HEK293 (cell line): ENCODE data around the gene CACHD1.

Experiments
- CTCF ChIA-PET: fragments of 350-600 bp; formaldehyde crosslinking; extraction: SDS; loops from one replicate; lab custom pipeline; 2021; ENCODE audit warnings: antibody characterized with exemption; lab: Yijun Ruan, JAX
- POLR2A ChIA-PET: fragments of 300-600 bp; formaldehyde crosslinking; extraction: SDS; loops from one replicate; lab custom pipeline; 2020; ENCODE audit warnings: antibody characterized with exemption, inconsistent platforms; lab: Yijun Ruan, JAX
- H3K27ac ChIP-seq: fragments of 200-500 bp; sonication (Bioruptor generic); 2 replicates; pipeline ENCODE4 v1.5.1; 2014; ENCODE audit warnings: low read depth, low read length, control low read depth, inconsistent platforms; ENCODE audit errors: extremely low read depth
- H3K36me3 ChIP-seq, 2 experiments: fragments of 200-500 bp in 1 of 2; sonication (Bioruptor generic) in 1 of 2; 1 replicate in 1 of 2; 2 replicates in 1 of 2; pipeline ENCODE4 v1.5.1; 2014 to 2017; ENCODE audit warnings: inconsistent platforms in 2 of 2, low read length in 2 of 2; ENCODE audit not compliant: control insufficient read depth in 2 of 2, insufficient read depth in 1 of 2
- H3K4me1 ChIP-seq: fragments of 200-500 bp; sonication (Bioruptor generic); 2 replicates; pipeline ENCODE4 v1.5.1; 2014; ENCODE audit warnings: mild to moderate bottlenecking, low read length, inconsistent platforms; ENCODE audit not compliant: control insufficient read depth, insufficient read depth
- H3K4me3 ChIP-seq: 2 replicates; pipeline ENCODE4 v1.5.1; 2011; ENCODE audit warnings: low read depth, mild to moderate bottlenecking, control low read depth, low read length, moderate library complexity
- H3K9me3 ChIP-seq: fragments of 200-500 bp; sonication (Bioruptor generic); 2 replicates; pipeline ENCODE4 v1.5.1; 2014; ENCODE audit warnings: low read depth, low read length, inconsistent platforms; ENCODE audit not compliant: control insufficient read depth, insufficient read depth
- KLF8 ChIP-seq: fragments of 450-650 bp; formaldehyde crosslinking; IDR thresholded peaks from 2 replicates; pipeline ENCODE4 v1.5.1; 2016; ENCODE audit warnings: missing biosample characterization, missing genetic modification characterization
- TRIM28 ChIP-seq: IDR thresholded peaks from 2 replicates; pipeline ENCODE4 v1.6.1; 2011; ENCODE audit warnings: low read length, control low read depth, borderline replicate concordance
- ZBTB17 ChIP-seq: fragments of 450-650 bp; formaldehyde crosslinking; IDR thresholded peaks from 2 replicates; pipeline ENCODE4 v1.5.1; 2016; ENCODE audit warnings: missing biosample characterization, missing genetic modification characterization
- ZNF132 ChIP-seq: fragments of 450-650 bp; formaldehyde crosslinking; IDR thresholded peaks from 2 replicates; pipeline ENCODE4 v1.5.1; 2017; ENCODE audit warnings: missing biosample characterization, missing genetic modification characterization, borderline replicate concordance
- ZNF140 ChIP-seq: fragments of 450-650 bp; formaldehyde crosslinking; IDR thresholded peaks from 2 replicates; pipeline ENCODE4 v1.5.1; 2016; ENCODE audit warnings: missing biosample characterization, missing genetic modification characterization
- ZNF157 ChIP-seq: fragments of 450-650 bp; formaldehyde crosslinking; IDR thresholded peaks from 2 replicates; pipeline ENCODE4 v1.5.1; 2016; ENCODE audit warnings: missing biosample characterization, missing genetic modification characterization
- ZNF2 ChIP-seq: fragments of 450-650 bp; formaldehyde crosslinking; IDR thresholded peaks from 2 replicates; pipeline ENCODE4 v1.5.1; 2016; ENCODE audit warnings: missing biosample characterization, missing genetic modification characterization
- ZNF223 ChIP-seq: fragments of 450-650 bp; formaldehyde crosslinking; IDR thresholded peaks from 2 replicates; pipeline ENCODE4 v1.5.1; 2016; ENCODE audit warnings: missing biosample characterization, missing genetic modification characterization
- ZNF248 ChIP-seq: fragments of 450-650 bp; formaldehyde crosslinking; IDR thresholded peaks from 2 replicates; pipeline ENCODE4 v1.5.1; 2017; ENCODE audit warnings: missing biosample characterization, missing genetic modification characterization
- ZNF354C ChIP-seq: fragments of 450-650 bp; formaldehyde crosslinking; IDR thresholded peaks from 2 replicates; pipeline ENCODE4 v1.5.1; 2016; ENCODE audit warnings: missing biosample characterization, missing genetic modification characterization, low read depth, borderline replicate concordance
- ZNF366 ChIP-seq: fragments of 450-650 bp; formaldehyde crosslinking; conservative IDR thresholded peaks from 2 replicates; pipeline ENCODE4 v1.5.1; 2016; ENCODE audit warnings: missing biosample characterization, missing genetic modification characterization
- ZNF404 ChIP-seq: fragments of 450-650 bp; formaldehyde crosslinking; IDR thresholded peaks from 2 replicates; pipeline ENCODE4 v1.5.1; 2017; ENCODE audit warnings: missing biosample characterization, missing genetic modification characterization
- ZNF426 ChIP-seq: fragments of 450-650 bp; formaldehyde crosslinking; IDR thresholded peaks from 2 replicates; pipeline ENCODE4 v1.5.1; 2017; ENCODE audit warnings: missing biosample characterization, missing genetic modification characterization, mild to moderate bottlenecking, inconsistent platforms, moderate library complexity
- ZNF501 ChIP-seq: fragments of 450-650 bp; formaldehyde crosslinking; IDR thresholded peaks from 2 replicates; pipeline ENCODE4 v1.5.1; 2016; ENCODE audit warnings: missing biosample characterization, missing genetic modification characterization
- ZNF510 ChIP-seq: fragments of 450-650 bp; formaldehyde crosslinking; IDR thresholded peaks from 2 replicates; pipeline ENCODE4 v1.5.1; 2018; ENCODE audit warnings: mild to moderate bottlenecking, missing genetic modification characterization, missing biosample characterization; ENCODE audit not compliant: insufficient replicate concordance
- ZNF548 ChIP-seq: fragments of 450-650 bp; formaldehyde crosslinking; IDR thresholded peaks from 2 replicates; pipeline ENCODE4 v1.5.1; 2016; ENCODE audit warnings: missing biosample characterization, missing genetic modification characterization
- ZNF549 ChIP-seq: fragments of 450-650 bp; IDR thresholded peaks from 2 replicates; pipeline ENCODE4 v1.5.1; 2018; ENCODE audit warnings: missing biosample characterization, missing genetic modification characterization, mild to moderate bottlenecking, inconsistent platforms, moderate library complexity
- ZNF555 ChIP-seq: fragments of 450-650 bp; formaldehyde crosslinking; conservative IDR thresholded peaks from 2 replicates; pipeline ENCODE4 v1.5.1; 2017; ENCODE audit warnings: missing biosample characterization, mild to moderate bottlenecking, missing genetic modification characterization, inconsistent platforms
- ZNF621 ChIP-seq: fragments of 450-650 bp; formaldehyde crosslinking; IDR thresholded peaks from 2 replicates; pipeline ENCODE4 v1.5.1; 2017; ENCODE audit warnings: missing biosample characterization, missing genetic modification characterization
- TF ChIP-seq, protein P1 (sequence below): fragments of 450-650 bp; formaldehyde crosslinking; conservative IDR thresholded peaks from 2 replicates; pipeline ENCODE4 v1.5.1; 2016; ENCODE audit warnings: low read depth, missing biosample characterization, missing genetic modification characterization
- TF ChIP-seq, protein P2 (sequence below): fragments of 450-650 bp; formaldehyde crosslinking; IDR thresholded peaks from 2 replicates; pipeline ENCODE4 v1.5.1; 2016; ENCODE audit warnings: missing biosample characterization, missing genetic modification characterization, borderline replicate concordance
- TF ChIP-seq, protein P3 (sequence below): fragments of 450-650 bp; formaldehyde crosslinking; IDR thresholded peaks from 2 replicates; pipeline ENCODE4 v1.5.1; 2016; ENCODE audit warnings: missing biosample characterization, missing genetic modification characterization
- TF ChIP-seq, protein P4 (sequence below): fragments of 450-650 bp; formaldehyde crosslinking; IDR thresholded peaks from 2 replicates; pipeline ENCODE4 v1.5.1; 2016; ENCODE audit warnings: missing biosample characterization, missing genetic modification characterization, low read depth
- TF ChIP-seq, protein P5 (sequence below): fragments of 450-650 bp; formaldehyde crosslinking; IDR thresholded peaks from 2 replicates; pipeline ENCODE4; 2016; ENCODE audit warnings: missing biosample characterization, missing genetic modification characterization
- TF ChIP-seq, protein P6 (sequence below): fragments of 450-650 bp; formaldehyde crosslinking; optimal IDR thresholded peaks from 2 replicates; pipeline ENCODE3; 2016; ENCODE audit warnings: missing biosample characterization, mild to moderate bottlenecking, missing genetic modification characterization

CACHD1 gene

DNA sequence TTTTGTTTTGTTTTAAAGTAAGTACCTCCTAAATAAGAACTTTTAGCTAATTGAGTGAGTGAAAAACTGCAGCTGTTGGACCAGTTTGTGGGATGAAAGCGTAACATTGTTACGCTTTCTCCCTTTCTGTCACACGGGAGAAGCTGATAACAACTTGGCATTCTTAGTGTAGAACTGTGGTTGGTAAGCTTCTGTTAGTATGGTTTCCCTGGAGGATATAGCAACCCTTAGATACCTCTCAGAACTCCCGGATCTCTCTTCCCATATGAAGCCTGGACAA is 98.2 kb downstream of the CACHD1 start (continued):
- no peak for TF ChIP-seq ZNF132 (tag by site-specific recombination)
- no peak for TF ChIP-seq ZNF621
- TF ChIP-seq ZBTB17 (tag by site-specific recombination), result no peak
- TF ChIP-seq ZNF354C (tag by site-specific recombination), result no peak
- TF ChIP-seq ZNF157 (tag by site-specific recombination), result no peak
- no peak for TF ChIP-seq ZNF366 (tag by site-specific recombination)
- TF ChIP-seq ZNF2, result no peak

DNA sequence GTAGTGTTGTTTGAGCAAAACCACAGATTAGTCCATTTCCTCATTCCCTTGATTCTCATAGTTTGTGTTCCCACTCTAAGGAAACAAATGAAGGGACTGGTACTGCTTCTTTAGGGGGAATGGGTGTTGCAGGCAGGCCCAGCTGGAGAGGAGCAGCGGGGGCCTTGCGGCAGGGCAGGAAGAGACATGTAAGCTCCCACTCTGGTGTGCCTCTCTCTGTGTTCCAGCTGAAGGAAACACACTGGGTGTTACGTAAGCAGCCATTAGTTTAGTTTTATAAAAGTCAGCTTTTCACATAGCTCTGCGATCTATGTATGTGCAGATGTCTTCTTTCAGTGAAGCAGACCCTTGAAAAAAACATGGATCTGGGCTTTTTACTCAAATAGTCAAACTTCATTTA is 99.5 kb downstream of the CACHD1 start:
- Histone ChIP-seq H3K36me3 (no peaks in the 10 kb centered on the region), H3K27ac (no peak overlapping the region), H3K4me3 (no peak overlapping the region), H3K4me1 (peaks cover 11% of the 10 kb centered on the region; the same call in 1 of the 2 replicates), H3K9me3 (no peaks in the 10 kb centered on the region)
- no peak for TF ChIP-seq ZNF140
- TF ChIP-seq, protein P1, sequence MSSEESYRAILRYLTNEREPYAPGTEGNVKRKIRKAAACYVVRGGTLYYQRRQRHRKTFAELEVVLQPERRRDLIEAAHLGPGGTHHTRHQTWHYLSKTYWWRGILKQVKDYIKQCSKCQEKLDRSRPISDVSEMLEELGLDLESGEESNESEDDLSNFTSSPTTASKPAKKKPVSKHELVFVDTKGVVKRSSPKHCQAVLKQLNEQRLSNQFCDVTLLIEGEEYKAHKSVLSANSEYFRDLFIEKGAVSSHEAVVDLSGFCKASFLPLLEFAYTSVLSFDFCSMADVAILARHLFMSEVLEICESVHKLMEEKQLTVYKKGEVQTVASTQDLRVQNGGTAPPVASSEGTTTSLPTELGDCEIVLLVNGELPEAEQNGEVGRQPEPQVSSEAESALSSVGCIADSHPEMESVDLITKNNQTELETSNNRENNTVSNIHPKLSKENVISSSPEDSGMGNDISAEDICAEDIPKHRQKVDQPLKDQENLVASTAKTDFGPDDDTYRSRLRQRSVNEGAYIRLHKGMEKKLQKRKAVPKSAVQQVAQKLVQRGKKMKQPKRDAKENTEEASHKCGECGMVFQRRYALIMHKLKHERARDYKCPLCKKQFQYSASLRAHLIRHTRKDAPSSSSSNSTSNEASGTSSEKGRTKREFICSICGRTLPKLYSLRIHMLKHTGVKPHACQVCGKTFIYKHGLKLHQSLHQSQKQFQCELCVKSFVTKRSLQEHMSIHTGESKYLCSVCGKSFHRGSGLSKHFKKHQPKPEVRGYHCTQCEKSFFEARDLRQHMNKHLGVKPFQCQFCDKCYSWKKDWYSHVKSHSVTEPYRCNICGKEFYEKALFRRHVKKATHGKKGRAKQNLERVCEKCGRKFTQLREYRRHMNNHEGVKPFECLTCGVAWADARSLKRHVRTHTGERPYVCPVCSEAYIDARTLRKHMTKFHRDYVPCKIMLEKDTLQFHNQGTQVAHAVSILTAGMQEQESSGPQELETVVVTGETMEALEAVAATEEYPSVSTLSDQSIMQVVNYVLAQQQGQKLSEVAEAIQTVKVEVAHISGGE (tag by site-specific recombination), result no peak
- TF ChIP-seq, protein P2, sequence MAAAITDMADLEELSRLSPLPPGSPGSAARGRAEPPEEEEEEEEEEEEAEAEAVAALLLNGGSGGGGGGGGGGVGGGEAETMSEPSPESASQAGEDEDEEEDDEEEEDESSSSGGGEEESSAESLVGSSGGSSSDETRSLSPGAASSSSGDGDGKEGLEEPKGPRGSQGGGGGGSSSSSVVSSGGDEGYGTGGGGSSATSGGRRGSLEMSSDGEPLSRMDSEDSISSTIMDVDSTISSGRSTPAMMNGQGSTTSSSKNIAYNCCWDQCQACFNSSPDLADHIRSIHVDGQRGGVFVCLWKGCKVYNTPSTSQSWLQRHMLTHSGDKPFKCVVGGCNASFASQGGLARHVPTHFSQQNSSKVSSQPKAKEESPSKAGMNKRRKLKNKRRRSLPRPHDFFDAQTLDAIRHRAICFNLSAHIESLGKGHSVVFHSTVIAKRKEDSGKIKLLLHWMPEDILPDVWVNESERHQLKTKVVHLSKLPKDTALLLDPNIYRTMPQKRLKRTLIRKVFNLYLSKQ (tag by site-specific recombination), result no peak
- TF ChIP-seq, protein P3, sequence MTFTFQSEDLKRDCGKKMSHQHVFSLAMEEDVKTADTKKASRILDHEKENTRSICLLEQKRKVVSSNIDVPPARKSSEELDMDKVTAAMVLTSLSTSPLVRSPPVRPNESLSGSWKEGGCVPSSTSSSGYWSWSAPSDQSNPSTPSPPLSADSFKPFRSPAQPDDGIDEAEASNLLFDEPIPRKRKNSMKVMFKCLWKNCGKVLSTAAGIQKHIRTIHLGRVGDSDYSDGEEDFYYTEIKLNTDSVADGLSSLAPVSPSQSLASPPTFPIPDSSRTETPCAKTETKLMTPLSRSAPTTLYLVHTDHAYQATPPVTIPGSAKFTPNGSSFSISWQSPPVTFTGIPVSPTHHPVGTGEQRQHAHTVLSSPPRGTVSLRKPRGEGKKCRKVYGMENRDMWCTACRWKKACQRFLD (tag by site-specific recombination), result no peak
- TF ChIP-seq ZNF555, result no peak
- no peak for TF ChIP-seq ZNF248 (tag by site-specific recombination)
- no peak for TF ChIP-seq ZNF510
- TF ChIP-seq ZNF426 (tag by site-specific recombination), result no peak
- TF ChIP-seq, protein P4, sequence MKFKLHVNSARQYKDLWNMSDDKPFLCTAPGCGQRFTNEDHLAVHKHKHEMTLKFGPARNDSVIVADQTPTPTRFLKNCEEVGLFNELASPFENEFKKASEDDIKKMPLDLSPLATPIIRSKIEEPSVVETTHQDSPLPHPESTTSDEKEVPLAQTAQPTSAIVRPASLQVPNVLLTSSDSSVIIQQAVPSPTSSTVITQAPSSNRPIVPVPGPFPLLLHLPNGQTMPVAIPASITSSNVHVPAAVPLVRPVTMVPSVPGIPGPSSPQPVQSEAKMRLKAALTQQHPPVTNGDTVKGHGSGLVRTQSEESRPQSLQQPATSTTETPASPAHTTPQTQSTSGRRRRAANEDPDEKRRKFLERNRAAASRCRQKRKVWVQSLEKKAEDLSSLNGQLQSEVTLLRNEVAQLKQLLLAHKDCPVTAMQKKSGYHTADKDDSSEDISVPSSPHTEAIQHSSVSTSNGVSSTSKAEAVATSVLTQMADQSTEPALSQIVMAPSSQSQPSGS, result no peak
- TF ChIP-seq ZNF404 (tag by site-specific recombination), result no peak
- CTCF ChIA-PET, result interaction anchor here (0.7 kb wide), 1 partner anchor 51 kb away, joined by 3 read pairs; no protein-coding TSS in a partner anchor
- POLR2A ChIA-PET, result no interaction called here

DNA sequence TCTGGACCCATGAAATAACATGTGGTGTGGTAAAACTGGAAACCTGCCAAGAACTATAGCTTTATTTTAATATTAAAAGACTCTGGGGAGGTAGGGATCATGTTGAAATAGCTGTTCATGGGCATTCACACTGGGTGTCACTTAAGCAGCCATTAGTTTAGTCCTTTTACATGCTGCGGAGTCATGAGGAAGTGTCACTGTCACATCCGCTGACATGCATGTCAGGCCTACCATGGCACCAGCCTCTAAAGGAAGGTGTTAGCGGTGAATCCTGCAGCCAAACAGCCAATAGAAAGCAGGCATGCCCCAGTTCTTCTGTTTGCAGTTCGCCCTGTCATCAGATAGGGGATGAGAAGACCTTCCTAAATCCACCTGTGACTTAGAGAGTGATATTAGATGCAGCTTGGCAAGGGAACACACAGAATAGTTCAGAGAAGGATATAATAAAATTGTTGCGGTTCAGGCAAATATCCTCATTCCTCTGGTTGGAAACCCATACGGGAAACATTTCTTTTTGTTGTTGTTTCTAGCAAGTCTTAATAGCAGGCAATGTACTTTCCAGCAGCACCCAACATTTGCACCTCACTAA is 100.4 kb downstream of the CACHD1 start:
- Histone ChIP-seq H3K4me1 (peaks cover 9% of the 10 kb centered on the region; the same call in 1 of the 2 replicates), H3K4me3 (no peak overlapping the region), H3K9me3 (no peaks in the 10 kb centered on the region), H3K27ac (no peak overlapping the region), H3K36me3 (no peaks in the 10 kb centered on the region)
- POLR2A ChIA-PET, result no interaction called here
- CTCF ChIA-PET, result interaction anchor here (0.6 kb wide), 1 partner anchor 55 kb away, joined by 4 read pairs; no protein-coding TSS in a partner anchor
- no peak for TF ChIP-seq ZNF549 (tag by site-specific recombination)
- TF ChIP-seq, protein P5, sequence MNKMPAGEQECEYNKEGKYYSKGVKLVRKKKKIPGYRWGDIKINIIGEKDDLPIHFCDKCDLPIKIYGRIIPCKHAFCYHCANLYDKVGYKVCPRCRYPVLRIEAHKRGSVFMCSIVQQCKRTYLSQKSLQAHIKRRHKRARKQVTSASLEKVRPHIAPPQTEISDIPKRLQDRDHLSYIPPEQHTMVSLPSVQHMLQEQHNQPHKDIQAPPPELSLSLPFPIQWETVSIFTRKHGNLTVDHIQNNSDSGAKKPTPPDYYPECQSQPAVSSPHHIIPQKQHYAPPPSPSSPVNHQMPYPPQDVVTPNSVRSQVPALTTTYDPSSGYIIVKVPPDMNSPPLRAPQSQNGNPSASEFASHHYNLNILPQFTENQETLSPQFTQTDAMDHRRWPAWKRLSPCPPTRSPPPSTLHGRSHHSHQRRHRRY (tag by site-specific recombination), result no peak
- TF ChIP-seq ZBTB17 (tag by site-specific recombination), result no peak
- no peak for TF ChIP-seq ZNF223 (tag by site-specific recombination)
- TF ChIP-seq, protein P6, sequence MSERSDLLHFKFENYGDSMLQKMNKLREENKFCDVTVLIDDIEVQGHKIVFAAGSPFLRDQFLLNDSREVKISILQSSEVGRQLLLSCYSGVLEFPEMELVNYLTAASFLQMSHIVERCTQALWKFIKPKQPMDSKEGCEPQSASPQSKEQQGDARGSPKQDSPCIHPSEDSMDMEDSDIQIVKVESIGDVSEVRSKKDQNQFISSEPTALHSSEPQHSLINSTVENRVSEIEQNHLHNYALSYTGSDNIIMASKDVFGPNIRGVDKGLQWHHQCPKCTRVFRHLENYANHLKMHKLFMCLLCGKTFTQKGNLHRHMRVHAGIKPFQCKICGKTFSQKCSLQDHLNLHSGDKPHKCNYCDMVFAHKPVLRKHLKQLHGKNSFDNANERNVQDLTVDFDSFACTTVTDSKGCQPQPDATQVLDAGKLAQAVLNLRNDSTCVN (tag by site-specific recombination), result no peak
- TF ChIP-seq ZNF404 (tag by site-specific recombination), result no peak
- no peak for TF ChIP-seq ZNF548 (tag by site-specific recombination)
- TF ChIP-seq KLF8, result no peak
- no peak for TF ChIP-seq TRIM28
- TF ChIP-seq ZNF501 (tag by site-specific recombination), result no peak
